ENCODE results near the gene UPF2.

DNA sequence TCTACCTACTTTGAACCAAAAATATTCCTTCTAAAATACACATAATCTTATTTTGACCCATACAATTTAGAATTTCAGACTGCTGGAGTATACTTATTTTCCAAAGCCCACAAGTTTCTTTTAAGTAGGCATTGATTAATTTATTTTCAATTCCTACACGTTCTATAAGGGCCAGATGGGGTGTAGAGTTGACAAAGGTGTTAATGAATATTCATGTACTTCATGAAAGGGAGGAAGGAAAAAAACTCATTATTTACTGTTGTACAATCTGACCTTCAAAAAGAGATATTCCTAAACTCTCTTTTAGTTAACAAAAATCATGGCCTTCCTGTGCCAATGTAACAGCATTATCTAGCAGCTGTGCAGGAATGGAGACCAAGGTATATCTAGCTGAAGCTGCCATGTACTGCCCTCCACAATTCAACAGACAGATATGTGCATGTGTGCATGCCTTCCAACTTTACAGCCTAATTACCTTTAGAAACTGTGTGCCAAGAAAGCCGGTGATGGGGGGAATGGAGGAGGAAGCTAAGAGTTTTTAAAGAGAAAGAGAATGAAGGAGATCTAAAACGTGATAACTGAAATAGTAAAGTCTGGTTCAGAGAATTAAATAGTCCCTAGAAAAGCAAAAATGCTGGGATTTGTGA is 108.9 kb downstream of the UPF2 start:
- TF ChIP-seq EZH2 (IDR thresholded peaks at IDR 0.05; ENCODE audit: low read length): no peak
- TF ChIP-seq, protein P1, sequence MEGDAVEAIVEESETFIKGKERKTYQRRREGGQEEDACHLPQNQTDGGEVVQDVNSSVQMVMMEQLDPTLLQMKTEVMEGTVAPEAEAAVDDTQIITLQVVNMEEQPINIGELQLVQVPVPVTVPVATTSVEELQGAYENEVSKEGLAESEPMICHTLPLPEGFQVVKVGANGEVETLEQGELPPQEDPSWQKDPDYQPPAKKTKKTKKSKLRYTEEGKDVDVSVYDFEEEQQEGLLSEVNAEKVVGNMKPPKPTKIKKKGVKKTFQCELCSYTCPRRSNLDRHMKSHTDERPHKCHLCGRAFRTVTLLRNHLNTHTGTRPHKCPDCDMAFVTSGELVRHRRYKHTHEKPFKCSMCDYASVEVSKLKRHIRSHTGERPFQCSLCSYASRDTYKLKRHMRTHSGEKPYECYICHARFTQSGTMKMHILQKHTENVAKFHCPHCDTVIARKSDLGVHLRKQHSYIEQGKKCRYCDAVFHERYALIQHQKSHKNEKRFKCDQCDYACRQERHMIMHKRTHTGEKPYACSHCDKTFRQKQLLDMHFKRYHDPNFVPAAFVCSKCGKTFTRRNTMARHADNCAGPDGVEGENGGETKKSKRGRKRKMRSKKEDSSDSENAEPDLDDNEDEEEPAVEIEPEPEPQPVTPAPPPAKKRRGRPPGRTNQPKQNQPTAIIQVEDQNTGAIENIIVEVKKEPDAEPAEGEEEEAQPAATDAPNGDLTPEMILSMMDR (optimal IDR thresholded peaks at IDR 0.05 in 1 of 3, IDR thresholded peaks at IDR 0.05 in 1 of 3, conservative IDR thresholded peaks at IDR 0.05 in 1 of 3; ENCODE audit: extremely low read depth in 1 of 3, insufficient read depth in 2 of 3, low read length in 3 of 3): no peak
